Kidney (tissue), 14 donors: Measurements from ENCODE around the gene HTR2A. TPM values are rescaled to one million over a fixed set of nuclear protein-coding genes. Genes with fewer than 3 reads are reported as not detected.

Experiments used
- DNase-seq, 5 donors: peaks; one replicate each; pipeline ENCODE4 v3.0.0-alpha.2; 2013 to 2020
- FAIRE-seq: peaks from 2 replicates; lab custom pipeline; 2012; peaks lifted over from hg19 to GRCh38; lab: Jason Lieb, UNC
- H3K27ac ChIP-seq, 2 donors: one replicate each; pipeline ENCODE4 v1.7.0; 2013; ENCODE audit warnings: low read depth in 2 of 2, low read length in 2 of 2, inconsistent platforms in 1 of 2
- H3K27me3 ChIP-seq: one replicate; pipeline ENCODE4 v1.7.1; 2013; ENCODE audit warnings: low read length, inconsistent platforms; ENCODE audit not compliant: control insufficient read depth, insufficient read depth
- H3K36me3 ChIP-seq, 3 donors: one replicate each; pipeline versions ENCODE4 v1.7.0 to v1.7.1; 2013; ENCODE audit warnings: low read length in 3 of 3, control low read depth in 1 of 3, inconsistent platforms in 1 of 3; ENCODE audit not compliant: insufficient read depth in 3 of 3, control insufficient read depth in 2 of 3
- H3K4me1 ChIP-seq, 3 donors: one replicate each; pipeline versions ENCODE4 v1.7.0 to v1.7.1; 2013; ENCODE audit warnings: low read length in 3 of 3, inconsistent platforms in 1 of 3, low read depth in 1 of 3; ENCODE audit not compliant: control insufficient read depth in 2 of 3, insufficient read depth in 2 of 3
- H3K4me3 ChIP-seq, 3 donors: one replicate each; pipeline versions ENCODE4 v1.7.0 to v1.8.1; 2013; ENCODE audit warnings: low read length in 3 of 3, control low read depth in 1 of 3, inconsistent platforms in 1 of 3
- H3K9ac ChIP-seq, 3 donors: one replicate each; pipeline versions ENCODE4 v1.7.0 to v1.7.1; 2013; ENCODE audit warnings: low read length in 3 of 3, control low read depth in 1 of 3, inconsistent platforms in 1 of 3
- H3K9me3 ChIP-seq, 3 donors: one replicate each; pipeline versions ENCODE4 v1.7.0 to v1.7.1; 2013; ENCODE audit warnings: low read length in 3 of 3, control low read depth in 1 of 3, inconsistent platforms in 1 of 3; ENCODE audit not compliant: control insufficient read depth in 2 of 3, insufficient read depth in 1 of 3
- CTCF ChIP-seq: IDR thresholded peaks from 3 replicates; pipeline ENCODE4 v1.5.1; 2012; ENCODE audit warnings: mild to moderate bottlenecking, moderate library complexity, borderline replicate concordance; ENCODE audit not compliant: insufficient read depth; ENCODE audit errors: extremely low read depth
- intact Hi-C: fragments of 100-400 bp; cut with DNase I; formaldehyde crosslinking; loops from one replicate; pipeline ENCODE4 v1.11.1; 2022
- polyA plus RNA-seq: library from polyadenylated mRNA; stranded (reverse); fragments of 350-450 nt; fragmentation: Illumina TruSeq; extraction: RNeasy Lipid Tissue Mini Kit (QIAGEN cat#74804); gene quantifications from one replicate; pipeline ENCODE4 v1.2.3, GENCODE V29; 2014; ENCODE audit warnings: low read depth, low replicate concordance; ENCODE audit not compliant: insufficient read depth
- total RNA-seq: library from RNA; stranded (reverse); fragmentation: NEBNext Ultra II Directional; extraction: Animal tissue kit (Norgen Biotek cat#: 25700); gene quantifications from one replicate; pipeline ENCODE4 v1.2.1, GENCODE V29; 2021
- donor health status: control.
- donor health status: control.
- donor health status: control.
- donor health status: control.
- donor health status: control.
- donor health status: DM: yes; HTN: yes; CAD: no.
- donor health status: Normal renal cell carcinoma (clear cell type).

HTR2A gene
- total and polyA plus RNA-seq, 2 donors from 2014 or later = 1.0 TPM; not detected in 1

GRCh38 chr13:46926916-46927590 is 30.2 kb upstream of the HTR2A start:
- H3K9me3 ChIP-seq = no peaks in the 10 kb centered on the region
- no peaks in the 10 kb centered on the region for H3K36me3 ChIP-seq
- H3K4me1 ChIP-seq = no peaks in the 10 kb centered on the region
- no peak overlapping the region for H3K9ac ChIP-seq
- TF ChIP-seq CTCF = no peak
- intact Hi-C loops = no loop called here
- DNase-seq = peak in 2 of 5 donors; percentile 10 to 54
- no peak for FAIRE-seq
- no peak overlapping the region for H3K4me3 ChIP-seq
- H3K27me3 ChIP-seq = no peaks in the 10 kb centered on the region
- H3K27ac ChIP-seq = no peak overlapping the region

- H3K27ac ChIP-seq = no peak overlapping the region
- DNase-seq (no peak), FAIRE-seq (no peak)
- H3K4me1 ChIP-seq = no peaks in the 10 kb centered on the region
- no peak overlapping the region for H3K4me3 ChIP-seq
- no peak overlapping the region for H3K9ac ChIP-seq
- no peaks in the 10 kb centered on the region for H3K9me3 ChIP-seq
- TF ChIP-seq CTCF = no peak
- H3K27me3 ChIP-seq = no peaks in the 10 kb centered on the region
- H3K36me3 ChIP-seq = no peaks in the 10 kb centered on the region
- intact Hi-C loops = no loop called here
These were observed 28.6 kb upstream of the HTR2A start for GRCh38 chr13:46925486-46925885.

GRCh38 chr13:46914341-46914740 is 17.5 kb upstream of the HTR2A start:
- Histone ChIP-seq H3K27me3 (no peaks in the 10 kb centered on the region), H3K9ac (no peak overlapping the region), H3K9me3 (no peaks in the 10 kb centered on the region), H3K36me3 (no peaks in the 10 kb centered on the region), H3K27ac (no peak overlapping the region), H3K4me1 (no peaks in the 10 kb centered on the region), H3K4me3 (no peak overlapping the region)
- no peak for DNase-seq
- FAIRE-seq = no peak
- TF ChIP-seq CTCF = no peak
- intact Hi-C loops = no loop called here

GRCh38 chr13:46913757-46914156 is 16.9 kb upstream of the HTR2A start:
- FAIRE-seq (no peak), DNase-seq (no peak)
- no peak overlapping the region for H3K27ac ChIP-seq
- H3K4me1 ChIP-seq = no peaks in the 10 kb centered on the region
- no peaks in the 10 kb centered on the region for H3K27me3 ChIP-seq
- H3K36me3 ChIP-seq = no peaks in the 10 kb centered on the region
- no peak overlapping the region for H3K4me3 ChIP-seq
- no peak overlapping the region for H3K9ac ChIP-seq
- intact Hi-C loops = no loop called here
- H3K9me3 ChIP-seq = no peaks in the 10 kb centered on the region
- no peak for TF ChIP-seq CTCF
